GM21786 (cell line): ENCODE data around the gene CCNE1.
"Not testable (repeated sequence)": the region's sequence is repeated elsewhere in the genome, so short reads cannot be mapped to it uniquely, and the experiment has no call there.

Experiments
- ATAC-seq: cut with Tn5 transposase; IDR thresholded peaks from one replicate; pipeline ENCODE4 v1.9.1; 2021; ENCODE audit not compliant: unreplicated experiment

The CCNE1 gene

GRCh38 chr19:29812881-29813275, 1.1 kb downstream of the CCNE1 start:
- no peak for ATAC-seq

DNA sequence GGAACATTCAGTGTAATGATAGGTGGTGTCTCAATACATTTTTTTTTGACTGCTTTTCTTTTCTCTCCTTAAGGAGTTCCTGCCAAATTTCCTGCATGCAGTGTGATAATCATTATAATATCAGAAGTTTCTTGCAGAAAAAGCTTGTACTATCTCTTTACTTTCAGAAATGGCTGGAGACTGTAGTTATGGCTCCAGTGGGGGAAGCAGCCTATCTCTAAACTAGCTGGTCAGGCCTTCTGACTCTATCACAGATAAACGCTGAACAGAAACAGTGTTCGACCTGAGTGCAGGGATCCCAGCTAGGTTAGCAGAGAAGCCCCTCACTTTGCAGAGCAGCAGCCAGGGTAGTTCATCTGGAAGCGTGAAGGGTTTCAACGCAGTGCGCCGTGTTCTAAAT, 1.9 kb downstream of the CCNE1 start:
- ATAC-seq = no peak

- ATAC-seq = no peak
Measured at GRCh38 chr19:29815231-29815630, 3.4 kb downstream of the CCNE1 start.

DNA sequence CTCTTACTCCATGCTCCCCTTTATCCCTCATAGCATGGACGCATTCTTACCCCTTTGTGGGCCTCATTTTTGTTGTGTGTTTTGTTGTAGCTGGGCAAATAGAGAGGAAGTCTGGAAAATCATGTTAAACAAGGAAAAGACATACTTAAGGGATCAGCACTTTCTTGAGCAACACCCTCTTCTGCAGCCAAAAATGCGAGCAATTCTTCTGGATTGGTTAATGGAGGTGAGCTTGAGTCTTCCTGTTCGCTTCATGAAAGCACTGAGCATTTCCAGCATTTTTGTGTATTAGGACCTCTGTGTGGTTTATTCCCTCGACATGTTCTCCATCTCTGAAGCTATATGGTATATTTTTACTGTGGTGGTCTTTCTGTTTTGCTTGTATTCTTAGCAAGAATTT, 5.5 kb downstream of the CCNE1 start:
- no peak for ATAC-seq

DNA sequence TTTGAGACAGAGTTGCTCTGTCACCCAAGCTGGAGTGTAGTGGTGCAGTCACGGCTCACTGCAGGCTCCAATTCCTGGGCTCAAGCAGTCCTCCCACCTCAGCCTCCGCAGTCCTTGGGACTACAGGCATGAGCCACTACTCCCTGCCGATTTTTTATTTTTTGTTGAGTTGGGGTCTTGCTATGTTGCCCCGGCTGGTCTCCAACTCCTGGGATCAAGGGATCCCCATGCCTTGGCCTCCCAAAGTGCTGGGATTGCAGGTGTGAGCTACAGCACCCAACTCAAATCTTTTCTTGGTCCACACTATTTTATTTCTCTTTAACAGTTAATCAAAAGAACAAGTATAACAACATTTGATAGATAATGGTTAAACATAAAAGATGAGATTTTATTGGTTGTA, 7.5 kb downstream of the CCNE1 start:
- no peak for ATAC-seq

DNA sequence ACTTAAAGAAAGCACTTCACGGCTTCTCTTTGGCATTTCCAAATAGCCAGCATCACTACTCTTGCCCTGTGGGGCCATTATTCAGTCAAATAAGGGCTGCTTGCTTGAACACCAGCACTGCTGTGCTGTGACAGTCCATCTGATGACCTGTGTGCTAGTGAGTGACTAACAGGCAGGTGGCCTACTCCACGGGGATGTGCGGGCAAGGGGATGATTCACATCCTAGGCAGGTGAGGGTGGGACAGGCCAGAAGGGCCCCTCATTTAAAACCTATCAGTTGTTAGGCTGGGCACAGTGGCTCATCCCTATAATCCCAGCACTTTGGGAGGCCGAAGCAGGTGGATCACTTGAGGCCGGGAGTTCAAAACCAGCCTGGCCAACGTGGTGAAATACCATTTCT, 8.2 kb downstream of the CCNE1 start:
- no peak for ATAC-seq

- no peak for ATAC-seq
Measured at GRCh38 chr19:29823581-29824330, 12.0 kb downstream of the CCNE1 start.

DNA sequence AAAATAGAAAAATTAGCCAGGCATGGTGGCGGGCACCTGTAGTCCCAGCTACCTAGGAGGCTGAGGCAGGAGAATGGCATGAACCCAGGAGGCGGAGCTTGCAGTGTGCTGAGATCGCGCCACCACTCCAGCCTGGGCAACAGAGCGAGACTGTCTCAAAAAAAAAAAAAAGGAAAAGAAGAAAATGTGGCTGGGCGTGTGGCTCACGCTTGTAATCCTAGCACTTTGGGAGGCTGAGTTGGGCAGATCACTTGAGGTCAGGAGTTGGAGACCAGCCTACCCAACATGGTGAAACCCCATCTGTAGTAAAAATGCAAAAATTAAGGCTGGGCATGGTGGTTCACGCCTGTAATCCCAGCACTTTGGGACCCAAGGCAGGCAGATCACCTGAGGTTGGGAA, 13.5 kb downstream of the CCNE1 start:
- not testable (repeated sequence) for ATAC-seq

GRCh38 chr19:29831041-29831548, 19.3 kb downstream of the CCNE1 start:
- no peak for ATAC-seq

- no peak for ATAC-seq
Measured at GRCh38 chr19:29831686-29832085, 19.9 kb downstream of the CCNE1 start.

DNA sequence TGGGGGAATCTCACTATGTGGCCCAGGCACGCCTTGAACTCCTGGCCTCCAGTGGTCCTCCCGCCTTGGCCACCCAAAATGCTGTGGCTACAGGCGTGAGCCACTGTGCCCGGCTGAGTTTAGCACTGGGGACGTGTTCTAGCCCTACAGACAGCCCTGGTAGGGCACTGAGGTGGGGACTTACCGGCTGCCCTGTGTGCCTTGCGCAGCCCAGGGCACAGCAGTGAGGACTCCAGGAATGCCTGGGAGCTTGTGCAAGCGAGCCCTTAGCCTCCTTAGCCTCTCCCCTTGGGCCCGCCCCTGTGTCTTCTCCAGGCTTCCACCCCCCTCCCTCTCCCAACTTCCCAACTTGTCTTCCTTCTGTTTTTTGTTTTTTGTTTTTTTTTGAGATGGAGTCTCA, 21.0 kb downstream of the CCNE1 start:
- no peak for ATAC-seq

GRCh38 chr19:29833614-29834261, 21.9 kb downstream of the CCNE1 start:
- no peak for ATAC-seq

GRCh38 chr19:29834991-29835846, 23.4 kb downstream of the CCNE1 start:
- no peak for ATAC-seq

DNA sequence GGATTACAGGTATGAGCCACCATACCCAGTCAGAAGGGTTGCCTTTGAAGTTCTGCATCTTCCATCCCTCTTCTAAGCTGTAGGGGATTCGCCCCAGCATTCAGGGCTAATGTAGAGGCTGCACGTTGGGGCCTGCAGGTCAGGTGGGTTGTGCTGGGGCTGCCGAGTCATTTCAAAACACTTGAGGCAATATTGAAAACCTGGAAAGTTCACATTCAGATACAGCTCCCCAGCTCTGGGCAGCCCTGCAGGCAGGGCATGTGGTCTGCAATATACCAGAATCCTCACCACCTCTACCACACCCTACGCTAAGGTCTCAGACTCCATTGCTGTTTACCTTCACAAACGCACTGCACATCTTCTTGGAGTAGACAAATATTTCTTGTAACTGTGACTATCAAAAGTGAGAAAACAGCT, 24.6 kb downstream of the CCNE1 start:
- ATAC-seq = peak; percentile 72

- ATAC-seq = peak; percentile 71
Measured at GRCh38 chr19:29837448-29837981, 25.7 kb downstream of the CCNE1 start.

DNA sequence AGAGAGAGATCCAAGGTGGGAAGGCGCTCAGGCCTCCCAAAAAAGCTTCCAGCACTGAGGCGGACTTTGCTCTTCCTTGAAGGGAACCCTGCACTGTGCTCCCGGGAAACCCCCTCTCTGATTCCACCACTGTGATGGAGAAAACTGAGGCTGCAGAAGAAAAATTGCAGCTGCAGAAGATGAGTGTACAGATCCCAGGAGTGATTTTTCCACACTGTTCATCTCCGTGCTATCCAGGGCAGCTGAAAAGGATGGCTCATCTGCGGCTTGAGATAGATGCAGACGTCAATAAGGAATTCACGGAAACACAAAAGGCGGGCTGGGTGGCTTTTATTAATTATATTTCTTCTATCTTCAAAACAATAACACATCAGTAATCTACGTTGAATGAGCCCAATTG, 26.2 kb downstream of the CCNE1 start:
- no peak for ATAC-seq

- ATAC-seq = no peak
Measured at GRCh38 chr19:29840066-29840950, 28.5 kb downstream of the CCNE1 start.

DNA sequence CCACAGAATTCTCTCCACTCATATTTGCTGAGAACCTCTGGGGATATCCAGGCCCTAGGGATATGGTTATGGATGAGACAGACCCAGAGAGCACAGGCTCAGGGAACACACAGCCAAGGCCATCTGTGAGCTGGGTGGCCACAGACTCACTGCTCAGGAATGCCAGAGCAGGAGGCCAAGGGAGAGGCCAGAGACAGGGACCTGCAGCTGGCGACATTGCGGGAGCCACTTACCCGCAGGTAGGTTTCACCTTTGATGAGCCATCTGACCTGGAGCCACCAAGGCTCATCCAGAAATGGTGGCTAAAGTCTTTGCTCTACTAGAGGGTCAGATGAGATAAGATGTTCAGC, 29.4 kb downstream of the CCNE1 start:
- no peak for ATAC-seq

DNA sequence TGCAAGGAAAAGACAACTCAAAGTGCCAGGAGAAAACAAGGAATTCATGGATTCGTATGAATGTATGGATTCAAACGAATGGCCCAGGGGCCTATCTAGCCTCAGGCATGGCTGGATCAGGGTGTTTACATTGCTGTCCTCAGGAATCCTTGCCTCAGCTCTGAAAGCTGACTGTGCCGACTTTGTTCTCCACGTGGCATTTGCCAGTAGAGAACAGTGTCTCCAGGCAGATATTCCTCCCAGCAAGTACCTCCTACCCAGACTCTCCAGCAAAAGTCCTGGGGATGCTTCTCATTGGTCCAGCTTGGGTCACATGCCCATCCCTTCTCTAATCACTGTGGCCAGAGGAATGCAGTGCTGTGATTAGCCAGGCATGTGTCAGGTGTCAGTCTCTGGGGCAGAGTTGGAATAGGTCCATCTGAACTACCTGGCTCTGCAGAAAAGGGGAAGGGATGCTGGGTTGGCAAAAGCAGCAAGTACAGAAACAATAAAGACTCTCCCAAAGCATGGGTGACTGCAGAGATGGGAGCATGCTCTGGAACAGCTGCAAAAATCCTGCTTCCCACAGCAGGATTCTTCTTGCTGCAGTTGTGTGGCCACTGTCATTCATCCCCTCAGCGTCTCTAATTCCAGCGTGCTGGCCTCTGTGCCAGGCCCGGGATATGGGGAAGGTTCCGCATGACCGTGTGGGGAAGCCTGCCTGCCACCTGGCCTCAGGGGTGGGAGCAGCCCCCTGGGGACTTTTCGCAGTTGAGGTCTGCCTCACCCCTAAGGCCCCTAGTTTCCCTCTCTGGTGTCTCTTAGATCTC, 30.0 kb downstream of the CCNE1 start:
- no peak for ATAC-seq
